ENCODE results near the gene LAMB1.

LAMB1 gene

DNA sequence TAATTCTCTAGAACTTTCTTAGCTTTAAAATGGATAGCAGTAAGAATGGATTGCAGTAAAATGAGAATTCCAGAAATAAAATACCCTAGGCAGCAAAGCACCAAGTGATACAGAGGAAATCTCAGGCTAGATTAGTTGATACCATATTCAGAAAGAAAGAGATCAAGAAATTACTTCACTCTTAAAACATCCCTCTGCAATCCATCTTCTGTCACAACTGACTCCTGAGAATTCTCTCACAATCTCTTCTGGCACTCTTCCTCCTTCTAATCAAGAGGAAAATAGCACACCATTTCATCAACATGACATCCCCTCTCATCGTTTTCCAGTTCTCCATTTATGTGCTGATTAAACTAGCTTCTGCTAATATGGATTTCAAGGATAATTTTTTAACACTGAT is 42.2 kb upstream of the LAMB1 start:
- TF ChIP-seq, protein P1, sequence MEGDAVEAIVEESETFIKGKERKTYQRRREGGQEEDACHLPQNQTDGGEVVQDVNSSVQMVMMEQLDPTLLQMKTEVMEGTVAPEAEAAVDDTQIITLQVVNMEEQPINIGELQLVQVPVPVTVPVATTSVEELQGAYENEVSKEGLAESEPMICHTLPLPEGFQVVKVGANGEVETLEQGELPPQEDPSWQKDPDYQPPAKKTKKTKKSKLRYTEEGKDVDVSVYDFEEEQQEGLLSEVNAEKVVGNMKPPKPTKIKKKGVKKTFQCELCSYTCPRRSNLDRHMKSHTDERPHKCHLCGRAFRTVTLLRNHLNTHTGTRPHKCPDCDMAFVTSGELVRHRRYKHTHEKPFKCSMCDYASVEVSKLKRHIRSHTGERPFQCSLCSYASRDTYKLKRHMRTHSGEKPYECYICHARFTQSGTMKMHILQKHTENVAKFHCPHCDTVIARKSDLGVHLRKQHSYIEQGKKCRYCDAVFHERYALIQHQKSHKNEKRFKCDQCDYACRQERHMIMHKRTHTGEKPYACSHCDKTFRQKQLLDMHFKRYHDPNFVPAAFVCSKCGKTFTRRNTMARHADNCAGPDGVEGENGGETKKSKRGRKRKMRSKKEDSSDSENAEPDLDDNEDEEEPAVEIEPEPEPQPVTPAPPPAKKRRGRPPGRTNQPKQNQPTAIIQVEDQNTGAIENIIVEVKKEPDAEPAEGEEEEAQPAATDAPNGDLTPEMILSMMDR (conservative IDR thresholded peaks at IDR 0.05; ENCODE audit: control insufficient read depth, insufficient read depth, low read depth, low read length): no peak
- peak; percentile 67 for DNase-seq (ENCODE audit: low read depth)
- H3K4me3 ChIP-seq (ENCODE audit: control insufficient read depth, low read depth, low read length): no peak overlapping the region

DNA sequence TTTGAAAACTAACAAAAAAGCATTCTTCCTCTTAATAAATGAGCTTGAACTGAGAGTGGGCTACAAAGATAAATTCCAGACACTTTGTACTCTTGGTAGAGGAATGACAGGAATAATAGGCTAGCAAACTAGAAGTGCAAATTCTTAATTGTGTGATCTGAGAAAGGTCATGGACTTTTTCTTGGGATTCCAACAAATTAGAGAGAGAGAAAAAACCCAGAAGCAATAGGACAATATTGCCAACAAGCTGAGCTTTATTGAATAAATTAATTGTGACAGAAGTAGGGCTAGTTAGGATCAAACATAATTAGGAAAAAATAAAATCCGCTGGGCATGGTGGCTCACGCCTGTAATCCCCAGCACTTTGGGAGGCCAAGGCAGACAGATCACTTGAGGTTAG is 41.4 kb upstream of the LAMB1 start:
- DNase-seq (ENCODE audit: low read depth): no peak
- no peak overlapping the region for H3K4me3 ChIP-seq (ENCODE audit: control insufficient read depth, low read depth, low read length)
- TF ChIP-seq, protein P1 (conservative IDR thresholded peaks at IDR 0.05; ENCODE audit: control insufficient read depth, insufficient read depth, low read depth, low read length): no peak

DNA sequence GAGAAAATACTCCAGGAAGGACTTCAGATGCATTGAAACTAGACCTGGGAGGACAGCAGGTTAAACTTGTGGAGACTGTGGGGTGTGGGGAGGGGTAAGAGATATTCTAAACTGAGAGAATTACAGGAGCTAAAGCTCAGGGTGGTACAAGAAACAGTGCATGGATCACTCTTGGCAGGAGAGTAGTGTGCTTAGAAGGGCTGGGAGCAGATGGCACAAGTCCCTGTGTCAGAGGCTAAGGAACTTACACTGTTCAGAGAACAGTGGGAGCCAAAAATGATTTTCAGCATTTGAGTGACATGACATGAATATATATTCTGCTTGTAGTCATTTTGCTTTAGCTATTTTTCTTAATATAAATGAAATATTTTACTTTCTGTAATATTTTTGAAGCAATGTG is 36.0 kb upstream of the LAMB1 start:
- TF ChIP-seq, protein P1 (conservative IDR thresholded peaks at IDR 0.05; ENCODE audit: control insufficient read depth, insufficient read depth, low read depth, low read length): no peak
- no peak for DNase-seq (ENCODE audit: low read depth)
- no peak overlapping the region for H3K4me3 ChIP-seq (ENCODE audit: control insufficient read depth, low read depth, low read length)

DNA sequence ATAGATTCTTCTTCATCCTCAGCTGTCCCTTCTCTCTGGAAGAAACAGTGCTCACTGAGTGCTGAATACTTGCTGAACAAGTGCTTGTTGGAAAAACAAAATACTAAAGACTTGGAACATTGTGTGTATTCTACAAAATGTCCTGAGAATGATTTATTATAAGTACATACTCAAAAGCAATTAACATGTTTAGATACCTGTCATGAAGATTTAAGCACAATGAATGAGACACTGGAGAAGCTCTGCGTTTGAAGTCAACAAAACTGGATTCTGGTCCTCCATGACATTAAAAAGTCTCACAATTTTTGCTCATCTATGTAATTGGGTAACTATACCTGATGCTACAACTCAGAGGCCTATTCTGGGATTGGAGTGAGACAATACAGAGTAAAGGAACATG is 34.8 kb upstream of the LAMB1 start:
- no peak overlapping the region for H3K4me3 ChIP-seq (ENCODE audit: control insufficient read depth, low read depth, low read length)
- DNase-seq (ENCODE audit: low read depth): no peak
- TF ChIP-seq, protein P1 (conservative IDR thresholded peaks at IDR 0.05; ENCODE audit: control insufficient read depth, insufficient read depth, low read depth, low read length): no peak

DNA sequence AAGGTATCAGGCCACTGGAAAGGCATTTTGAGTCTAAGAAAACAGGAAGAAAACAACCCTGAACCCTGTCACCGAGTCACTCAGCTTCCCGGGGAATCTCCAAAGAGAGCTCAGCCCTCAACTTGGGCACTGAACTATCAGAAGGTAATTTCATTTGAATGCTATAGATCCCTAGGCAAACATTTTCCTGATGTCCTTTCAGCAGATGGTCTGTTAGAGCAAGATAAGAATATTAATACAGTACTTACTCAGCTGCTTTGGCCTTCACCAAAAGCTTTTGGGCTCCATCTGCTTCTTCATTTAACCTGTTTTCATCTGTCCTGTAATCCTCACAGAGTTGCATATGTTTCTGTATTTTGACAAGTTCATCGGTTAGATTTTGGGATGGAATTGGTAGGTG is 34.2 kb upstream of the LAMB1 start:
- TF ChIP-seq, protein P1 (conservative IDR thresholded peaks at IDR 0.05; ENCODE audit: control insufficient read depth, insufficient read depth, low read depth, low read length): no peak
- no peak for DNase-seq (ENCODE audit: low read depth)
- no peak overlapping the region for H3K4me3 ChIP-seq (ENCODE audit: control insufficient read depth, low read depth, low read length)

DNA sequence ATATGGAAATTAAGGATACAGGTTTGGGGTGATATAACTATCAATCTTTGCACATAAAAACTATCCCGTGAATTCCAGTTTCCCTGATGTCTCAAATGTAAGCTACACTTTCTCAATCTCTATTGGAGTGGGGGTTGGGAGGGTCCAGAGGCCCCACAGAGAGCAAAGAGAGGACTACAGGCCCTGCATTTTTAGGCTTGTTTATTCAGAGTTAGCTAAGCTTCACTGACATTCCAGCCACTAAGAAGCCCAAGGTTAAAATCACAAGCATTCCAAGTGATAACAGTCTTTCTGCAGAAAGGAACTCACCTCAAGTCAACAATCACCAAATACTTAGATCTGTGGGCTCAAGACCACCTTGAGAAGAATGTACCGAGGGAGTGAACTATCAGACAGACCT is 31.6 kb upstream of the LAMB1 start:
- DNase-seq (ENCODE audit: low read depth): no peak
- TF ChIP-seq, protein P1 (conservative IDR thresholded peaks at IDR 0.05; ENCODE audit: control insufficient read depth, insufficient read depth, low read depth, low read length): no peak
- H3K4me3 ChIP-seq (ENCODE audit: control insufficient read depth, low read depth, low read length): no peak overlapping the region

Data from fibroblast of mammary gland (primary cell).